Stimulated activated CD4-positive, alpha-beta T cell treated with anti-CD3 and anti-CD28 coated beads, Interleukin-15, amount 100 ng/mL, for 1 hour (primary cell): ENCODE data around the gene SUPV3L1.
"Not testable (repeated sequence)": the region's sequence is repeated elsewhere in the genome, so short reads cannot be mapped to it uniquely, and the experiment has no call there.

Source experiments
- DNase-seq, 2 donors: peaks; one replicate each; pipeline ENCODE4 v3.0.0-alpha.2; 2020; ENCODE audit warnings: low read depth in 1 of 2, low spot score in 1 of 2

The SUPV3L1 gene

DNA sequence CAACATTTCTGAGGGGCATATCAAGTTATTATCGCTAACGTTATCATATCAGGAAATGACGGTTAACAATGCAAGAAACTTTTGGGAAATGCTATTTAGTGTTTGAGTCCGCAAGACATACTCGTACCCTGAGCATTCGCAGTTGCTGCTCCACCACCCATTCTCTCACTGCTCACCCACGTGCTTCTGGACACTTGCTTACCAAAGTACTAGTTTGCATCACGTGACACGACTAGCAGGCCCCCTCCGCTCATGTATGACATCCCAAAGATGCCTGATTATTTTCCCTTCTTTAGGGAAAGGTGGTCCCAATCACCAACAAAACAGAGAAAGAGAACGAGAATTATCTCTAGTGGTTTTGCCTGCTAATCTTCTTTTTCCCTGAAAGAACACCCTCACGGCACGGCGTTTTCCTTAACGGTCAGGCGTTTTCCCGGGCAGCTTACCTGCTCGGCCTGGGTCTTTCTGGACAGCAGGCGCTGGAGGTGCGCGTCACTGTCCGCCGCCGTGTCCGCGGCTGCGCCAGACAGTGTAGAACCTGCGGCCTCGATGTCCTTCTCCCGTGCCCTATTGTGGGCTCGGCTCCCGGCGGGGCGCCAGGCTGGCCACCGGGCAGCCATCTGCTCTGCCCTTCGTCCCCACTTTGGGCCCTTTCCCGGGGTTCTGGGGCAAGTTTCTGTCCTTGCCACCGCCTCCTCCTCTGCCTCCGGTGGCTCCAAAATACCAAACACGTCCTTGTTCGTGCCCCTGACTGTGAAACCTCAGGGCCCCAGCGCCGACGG lies at the start of gene SUPV3L1:
TSS of gene SUPV3L1 (plus strand) at position 492 of the 782 bp plus-strand sequence. CDS start at position 550, 58 bp downstream.
- peak; percentile 68 to 73 for DNase-seq

DNA sequence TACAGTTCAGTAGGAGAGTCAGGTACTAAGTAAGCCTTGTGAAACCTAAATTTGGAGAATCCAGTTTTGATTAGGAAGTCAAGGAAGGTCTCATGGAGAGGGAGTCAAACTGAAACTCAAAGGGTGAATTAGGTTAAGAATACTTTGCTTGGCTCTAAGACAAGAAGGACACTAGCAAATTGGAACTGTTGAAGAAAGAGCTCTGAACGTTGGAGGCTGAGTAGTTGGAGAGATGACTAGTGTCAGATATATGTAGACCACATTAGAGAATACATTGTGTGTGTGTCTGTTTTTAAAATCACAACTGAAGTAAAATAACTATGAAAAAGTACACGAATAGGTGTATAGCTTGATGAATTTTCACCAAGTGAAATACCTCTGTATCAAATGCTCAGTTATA lies 49.8 kb upstream of the SUPV3L1 start:
- no peak for DNase-seq

DNA sequence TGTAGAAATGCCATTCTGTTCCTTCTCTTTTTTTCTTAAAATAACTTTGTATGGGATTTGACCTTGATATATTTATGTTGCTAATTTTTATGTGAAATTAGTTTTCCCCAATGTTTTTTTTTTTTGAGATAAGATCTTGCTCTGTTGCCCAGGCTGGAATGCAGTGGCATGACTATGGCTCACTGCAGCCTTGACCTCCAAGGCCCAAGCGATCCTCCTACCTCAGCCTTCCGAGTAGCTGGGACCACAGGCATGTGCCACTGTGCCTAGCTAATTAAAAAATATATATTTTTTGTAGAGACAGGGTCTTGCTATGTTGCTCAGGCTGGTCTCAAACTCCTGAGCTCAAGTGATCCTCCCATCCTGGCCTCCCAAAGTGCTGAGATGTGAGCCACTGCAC lies 40.1 kb upstream of the SUPV3L1 start:
- no peak for DNase-seq

GRCh38 chr10:69141304-69141703 lies 38.7 kb upstream of the SUPV3L1 start:
- DNase-seq, result no peak

DNA sequence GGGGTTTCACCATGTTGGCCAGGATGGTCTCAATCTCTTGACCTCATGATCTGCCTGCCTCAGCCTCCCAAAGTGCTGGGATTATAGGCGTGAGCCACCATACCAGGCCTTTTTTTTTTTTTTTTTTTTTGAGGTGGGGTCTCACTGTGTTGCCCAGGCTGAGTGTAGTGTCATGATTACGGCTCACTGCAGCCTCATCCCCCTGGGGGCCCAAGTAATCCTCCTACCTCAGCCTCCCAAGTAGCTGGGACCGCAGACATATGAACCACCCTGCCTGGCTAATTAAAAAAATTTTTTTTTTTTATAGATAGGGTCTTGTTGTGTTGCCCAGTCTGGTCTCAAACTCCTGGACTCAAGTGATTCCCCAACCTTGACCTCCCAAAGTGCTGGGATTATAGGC lies 38.0 kb upstream of the SUPV3L1 start:
- not testable (repeated sequence) for DNase-seq

DNA sequence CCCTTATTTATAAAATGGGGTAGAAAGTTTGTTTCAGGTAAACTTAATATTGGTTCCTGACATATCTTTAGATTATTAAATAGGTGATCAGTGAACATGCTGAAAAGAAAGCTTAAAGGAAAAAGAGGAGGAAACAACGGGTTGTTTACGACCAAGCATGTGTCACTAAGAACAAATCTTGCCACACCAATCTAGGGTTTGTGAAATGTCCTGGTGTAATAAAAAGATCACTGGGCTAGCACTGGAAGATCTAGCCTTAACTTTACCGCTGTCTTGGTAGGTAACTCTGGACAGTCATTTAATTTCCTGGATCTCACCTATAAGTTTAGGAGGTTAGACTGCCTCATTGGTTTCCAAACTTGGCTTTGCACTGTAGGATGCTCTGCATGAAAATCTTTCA lies 37.1 kb upstream of the SUPV3L1 start:
- no peak for DNase-seq

DNA sequence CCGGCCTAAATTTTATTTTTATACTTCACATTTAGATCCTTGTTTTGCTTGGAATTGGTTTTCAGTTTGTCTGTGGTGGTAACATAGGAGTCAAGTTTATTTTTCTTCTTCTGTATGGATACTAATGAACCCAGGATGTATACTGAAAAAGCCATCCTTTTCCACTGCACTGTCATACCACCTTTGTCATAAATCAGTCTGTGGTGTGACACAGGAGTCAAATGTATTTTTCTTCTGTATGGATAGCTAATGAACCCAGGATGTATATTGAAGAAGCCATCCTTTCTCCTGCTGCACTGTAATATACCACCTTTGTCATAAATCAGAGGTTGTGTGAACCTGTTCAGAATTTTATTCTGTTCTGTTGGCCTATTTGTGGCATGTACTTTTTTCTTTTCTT lies 34.7 kb upstream of the SUPV3L1 start:
- DNase-seq, result no peak

DNA sequence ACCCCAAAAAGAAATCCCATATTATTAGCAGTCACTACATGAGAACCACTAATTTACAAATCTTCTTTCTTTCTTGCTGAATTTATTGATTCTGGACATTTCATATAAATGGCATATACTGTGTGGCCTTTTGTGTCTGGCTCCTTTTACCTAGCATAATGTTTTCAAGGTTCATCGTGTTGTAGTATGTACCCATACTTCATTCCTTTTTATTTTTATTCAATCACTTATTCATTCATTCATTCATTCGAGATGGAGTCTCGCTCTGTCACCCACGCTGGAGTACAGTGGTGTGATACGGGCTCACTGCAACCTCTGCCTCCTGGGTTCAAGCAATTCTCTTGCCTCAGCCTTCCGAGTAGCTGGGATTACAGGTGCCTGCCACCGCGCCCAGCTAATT lies 34.2 kb upstream of the SUPV3L1 start:
- no peak for DNase-seq

DNA sequence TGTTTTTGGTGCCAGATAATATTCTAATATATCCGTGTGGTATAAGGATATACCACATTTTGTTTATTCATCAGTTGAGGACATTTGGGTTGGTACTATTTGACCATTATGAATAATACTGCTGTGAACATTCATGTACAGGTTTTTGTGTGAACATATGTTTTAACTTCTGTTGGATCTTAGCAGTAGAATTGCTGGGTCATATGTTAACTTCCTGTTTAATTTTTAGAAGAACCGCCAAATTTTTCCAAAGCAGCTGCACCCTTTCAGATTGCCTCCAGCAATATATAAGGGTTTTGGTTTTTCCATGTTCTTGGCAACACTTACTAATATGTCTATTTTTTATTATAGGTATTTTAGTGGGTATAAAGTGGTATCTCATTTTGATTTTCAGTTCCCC lies 33.3 kb upstream of the SUPV3L1 start:
- DNase-seq, result no peak

DNA sequence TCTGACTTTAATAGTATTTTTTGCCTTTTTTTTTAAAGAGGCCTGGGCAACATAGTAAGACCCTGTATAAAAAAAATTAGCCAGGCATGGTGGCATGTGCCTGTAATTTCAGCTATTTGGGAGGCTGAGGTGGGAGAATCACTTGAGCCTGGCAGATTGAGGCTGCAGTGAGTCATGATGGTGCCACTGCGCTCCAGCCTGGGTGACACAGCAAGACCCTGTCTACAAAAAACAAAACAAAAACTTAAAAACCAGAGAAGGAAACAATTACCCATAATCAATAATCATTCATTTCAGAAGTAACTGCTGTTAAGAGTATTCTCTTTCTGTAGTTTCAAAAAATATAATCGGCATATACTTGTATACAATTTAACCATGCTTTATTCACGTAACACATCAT lies 28.1 kb upstream of the SUPV3L1 start:
- no peak for DNase-seq

DNA sequence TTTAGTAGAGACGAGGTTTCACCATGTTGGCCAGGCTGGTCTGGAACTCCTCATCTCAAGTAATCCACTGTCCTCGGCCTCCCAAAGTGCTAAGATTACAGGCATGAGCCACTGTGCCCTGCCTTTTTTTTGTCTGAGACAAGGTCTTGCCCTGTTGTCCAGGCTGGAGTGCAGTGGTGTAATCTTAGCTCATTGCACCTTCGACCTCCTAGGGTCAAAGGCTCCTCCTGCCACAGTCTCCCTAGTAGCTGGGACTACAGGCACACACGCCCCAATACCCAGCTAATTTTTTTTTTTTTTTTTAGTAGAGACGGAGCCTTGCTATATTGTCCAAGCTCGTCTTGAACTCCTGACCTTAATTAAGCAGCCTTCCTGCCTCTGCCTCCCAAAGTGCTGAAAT lies 26.8 kb upstream of the SUPV3L1 start:
- no peak for DNase-seq

DNA sequence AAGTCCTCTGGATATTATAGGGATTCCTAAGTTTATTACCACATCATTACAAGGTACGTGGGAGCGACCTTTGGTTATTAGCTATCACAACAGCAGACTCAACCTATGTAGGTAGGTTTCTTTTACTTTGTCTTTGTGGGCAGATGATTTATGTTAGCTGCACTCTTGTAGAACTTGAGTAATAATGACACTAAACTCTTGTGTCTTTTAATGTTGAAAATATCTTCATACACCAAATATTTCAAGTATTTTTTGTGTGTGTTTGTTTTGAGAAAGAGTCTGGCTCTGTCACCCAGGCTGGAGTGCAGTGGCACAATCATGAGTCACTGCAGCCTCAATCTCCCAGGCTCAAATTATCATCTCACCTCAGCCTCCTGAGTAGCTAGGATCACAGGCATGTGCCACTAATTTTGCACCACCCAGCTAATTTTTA lies 19.2 kb upstream of the SUPV3L1 start:
- no peak for DNase-seq

- DNase-seq, result no peak
Observed at GRCh38 chr10:69168493-69168892, 11.5 kb upstream of the SUPV3L1 start.

- no peak for DNase-seq
Observed at GRCh38 chr10:69172241-69172982, 7.6 kb upstream of the SUPV3L1 start.

- DNase-seq, result not testable (repeated sequence)
Observed at GRCh38 chr10:69175326-69175725, 4.7 kb upstream of the SUPV3L1 start.

- DNase-seq, result no peak
Observed at GRCh38 chr10:69176823-69177222, 3.2 kb upstream of the SUPV3L1 start.

DNA sequence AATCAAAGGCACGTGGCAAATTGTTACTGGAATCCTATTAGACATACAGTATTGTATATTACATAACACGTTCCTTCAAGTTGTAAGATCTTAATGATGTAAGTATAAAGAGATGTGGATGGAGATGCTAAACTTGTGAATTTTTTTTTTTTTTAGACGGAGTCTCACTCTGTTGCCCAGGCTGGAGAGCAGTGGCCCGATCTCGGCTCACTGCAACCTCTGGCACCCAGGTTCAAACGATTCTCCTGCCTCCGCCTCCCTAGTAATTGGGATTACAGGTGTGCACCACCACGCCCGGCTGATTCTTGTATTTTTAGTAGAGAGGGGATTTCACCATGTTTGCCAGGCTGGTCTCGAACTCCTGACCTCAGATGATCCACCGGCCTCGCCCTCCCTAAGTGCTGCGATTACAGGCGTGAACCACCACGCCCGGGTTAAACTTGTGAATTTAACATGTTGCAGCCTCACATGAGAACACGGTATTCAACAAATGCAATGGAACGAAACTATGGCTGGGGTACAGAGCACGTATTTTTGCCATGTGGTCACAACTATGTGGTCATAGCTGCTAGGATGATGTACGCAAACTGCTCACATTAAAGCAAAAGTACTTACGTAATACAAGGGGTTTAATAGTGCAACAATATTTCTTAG lies 818 bp upstream of the SUPV3L1 start:
- peak in 1 of 2 donors; percentile 3 for DNase-seq

GRCh38 chr10:69180525-69181204 lies 631 bp downstream of the SUPV3L1 start:
- DNase-seq, result peak in 1 of 2 donors; percentile 2

DNA sequence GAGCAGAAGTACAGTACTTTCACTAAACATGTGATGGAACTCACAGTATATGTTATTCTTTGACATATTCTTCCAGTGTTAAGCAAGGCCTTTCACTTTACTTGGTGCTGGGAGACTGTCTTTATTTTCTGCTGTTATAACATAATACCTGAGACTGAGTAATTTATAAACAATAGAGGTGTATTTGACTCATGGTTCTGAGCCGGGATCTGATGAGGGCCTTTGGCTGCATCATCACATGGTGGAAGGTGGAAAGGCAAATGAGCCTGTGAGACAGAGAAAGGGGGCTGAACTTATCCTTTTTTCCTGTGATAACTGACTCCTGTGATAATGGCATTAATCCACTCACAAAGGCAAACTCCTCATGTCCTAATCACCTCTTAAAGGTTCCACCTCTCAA lies 1.4 kb downstream of the SUPV3L1 start:
- DNase-seq, result no peak

DNA sequence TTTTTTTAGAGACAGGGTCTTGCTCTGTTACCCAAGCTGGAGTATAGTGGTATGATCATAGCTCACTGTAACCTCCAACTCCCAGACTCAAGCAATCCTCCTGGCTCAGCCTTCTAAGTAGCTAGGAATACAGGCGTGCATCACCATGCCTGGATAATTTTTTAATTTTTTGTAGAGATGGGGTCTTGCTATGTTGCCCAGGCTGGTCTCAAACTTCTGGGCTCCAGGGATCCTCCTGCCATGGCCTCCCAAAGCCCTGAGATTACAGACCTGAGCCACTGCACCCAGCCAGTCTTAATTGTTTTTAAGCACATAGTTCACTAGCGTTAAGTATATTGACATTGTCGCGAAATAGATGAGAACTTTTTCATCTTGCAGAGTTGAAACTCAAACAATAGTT lies 2.0 kb downstream of the SUPV3L1 start:
- DNase-seq, result no peak

GRCh38 chr10:69186524-69186923 lies 6.5 kb downstream of the SUPV3L1 start:
- DNase-seq, result no peak
